NT2/D1 (cell line): ENCODE data around the gene CAMTA1.

Experiments used
- YY1 ChIP-seq: IDR thresholded peaks from 2 replicates; pipeline ENCODE4 v1.6.1; 2011; ENCODE audit not compliant: insufficient read length, insufficient read depth
- ZNF274 ChIP-seq: IDR thresholded peaks from 2 replicates; pipeline ENCODE4 v1.6.1; 2011; ENCODE audit warnings: mild to moderate bottlenecking, low read depth, low read length

GRCh38 chr1:7552402-7552801, 767.1 kb downstream of the CAMTA1 start:
- no peak for TF ChIP-seq YY1
- TF ChIP-seq ZNF274 = no peak
